GM19099 (cell line): ENCODE measurements around the gene PDGFA.

ENCODE experiments used
- POLR2A ChIP-seq: IDR thresholded peaks from 3 replicates; pipeline ENCODE4 v1.6.1; 2011; ENCODE audit warnings: low read depth; ENCODE audit not compliant: insufficient read length; ENCODE audit errors: extremely low read depth

PDGFA gene

DNA sequence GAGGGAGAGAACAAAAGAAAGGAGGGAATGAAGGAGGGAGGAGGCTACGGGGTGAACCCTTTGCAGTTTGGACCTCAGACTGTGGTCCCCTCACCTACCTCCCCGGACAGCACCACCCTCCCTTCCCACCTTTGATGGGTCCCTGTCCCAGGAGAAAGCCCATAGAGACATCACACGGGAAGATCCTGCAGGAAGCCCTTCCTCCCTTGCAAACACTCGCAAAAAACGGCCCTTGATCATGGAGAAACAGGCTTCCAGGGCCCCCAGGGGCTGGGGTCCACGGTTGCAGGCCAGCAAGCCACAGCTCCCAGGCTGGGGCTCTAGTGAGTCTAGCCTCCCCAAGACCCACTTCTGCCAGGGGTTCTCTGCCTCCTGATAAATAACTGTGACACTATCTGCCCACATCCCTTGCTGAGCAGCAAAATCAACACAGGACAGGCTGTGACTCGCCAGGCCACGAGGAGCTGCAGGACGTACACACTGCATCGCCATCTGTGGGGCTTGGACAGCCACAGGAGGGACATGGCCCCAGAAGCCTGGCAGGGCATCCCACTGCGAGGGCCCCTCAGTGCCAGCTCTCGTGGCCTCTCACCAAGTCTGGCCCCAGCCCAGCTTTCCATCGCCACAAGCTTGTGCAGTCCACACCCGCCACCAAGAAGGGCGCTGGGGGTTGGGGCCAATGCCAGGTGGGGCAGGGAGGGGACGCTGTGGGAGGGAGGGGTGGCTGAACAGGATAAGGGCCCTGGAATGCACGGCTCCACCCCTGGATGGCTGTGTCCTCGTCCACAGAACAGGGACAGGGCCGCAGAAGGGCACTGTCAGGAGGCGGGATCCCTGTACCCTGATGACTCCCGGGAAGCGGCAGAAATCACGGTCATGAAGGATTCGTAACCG, 34.2 kb downstream of the PDGFA start:
- no peak for TF ChIP-seq POLR2A

DNA sequence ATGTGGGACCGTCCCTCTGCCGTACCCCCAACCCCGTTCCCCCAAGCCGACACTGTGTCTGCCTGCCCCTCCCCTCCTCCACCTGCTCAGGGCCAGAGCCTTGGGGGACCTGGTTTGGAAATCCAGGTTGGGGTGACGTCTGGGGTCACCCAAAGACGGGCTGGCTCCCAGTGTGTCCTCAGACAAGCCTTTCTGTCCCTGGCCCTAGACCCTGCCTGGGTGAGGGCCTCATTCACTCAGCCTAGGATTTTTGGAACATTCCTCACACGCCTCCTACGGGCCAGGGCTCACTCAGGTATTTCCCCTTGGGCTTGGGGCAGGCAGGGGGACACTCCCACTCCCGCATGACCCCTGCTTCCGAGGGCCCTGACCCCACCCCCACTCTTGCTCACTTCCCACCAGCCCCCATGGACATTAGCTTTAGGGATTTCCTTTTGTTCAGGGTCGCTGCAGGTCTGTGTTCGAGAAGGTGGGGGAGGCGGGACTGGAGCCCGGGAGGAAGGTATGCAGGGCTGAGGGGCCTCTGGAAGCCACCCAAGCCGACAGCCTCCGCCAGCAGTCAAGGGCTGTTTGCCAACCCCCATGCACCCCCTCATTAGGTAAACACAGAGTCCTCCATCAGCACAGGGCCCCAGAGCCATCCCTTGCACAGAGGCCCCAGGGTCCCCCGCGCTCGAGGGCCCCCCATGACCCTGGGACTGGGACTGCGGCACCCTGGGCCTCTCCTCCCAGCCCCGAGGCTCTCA, 35.1 kb downstream of the PDGFA start:
- TF ChIP-seq POLR2A = no peak

DNA sequence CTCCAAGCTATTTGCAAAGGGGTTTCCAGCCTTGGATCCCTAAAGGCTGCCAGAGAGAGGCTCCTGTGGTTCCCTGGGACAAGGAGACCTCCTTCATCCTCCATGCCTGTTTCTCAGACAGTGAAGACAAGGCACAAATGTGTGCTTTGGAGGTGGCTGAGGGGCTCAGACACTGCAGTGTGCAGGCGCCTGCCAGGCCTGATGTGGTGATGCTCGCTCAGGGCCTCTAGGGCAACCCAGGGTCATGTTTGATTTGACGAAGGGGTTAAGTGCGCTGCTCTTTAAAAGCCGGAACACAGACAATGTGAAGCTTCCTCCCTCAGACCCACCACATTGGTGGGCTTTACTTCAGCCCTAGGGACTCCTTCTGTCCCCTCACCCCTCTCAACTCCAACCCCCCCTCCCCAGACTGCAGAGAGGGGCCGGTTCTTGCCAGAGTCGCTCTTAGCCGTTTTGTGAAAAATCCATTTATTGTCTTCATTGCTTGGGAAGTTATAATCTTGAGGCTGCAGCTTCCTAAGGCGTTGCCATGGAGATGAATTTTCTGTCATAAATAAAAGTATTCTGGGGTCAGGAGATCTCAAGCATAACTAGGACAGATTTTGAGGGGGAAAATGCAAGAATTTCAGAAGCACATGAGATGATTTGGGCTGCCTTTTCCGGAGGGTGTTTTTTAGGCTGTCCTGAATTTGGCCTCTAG, 35.8 kb downstream of the PDGFA start:
- TF ChIP-seq POLR2A = no peak

DNA sequence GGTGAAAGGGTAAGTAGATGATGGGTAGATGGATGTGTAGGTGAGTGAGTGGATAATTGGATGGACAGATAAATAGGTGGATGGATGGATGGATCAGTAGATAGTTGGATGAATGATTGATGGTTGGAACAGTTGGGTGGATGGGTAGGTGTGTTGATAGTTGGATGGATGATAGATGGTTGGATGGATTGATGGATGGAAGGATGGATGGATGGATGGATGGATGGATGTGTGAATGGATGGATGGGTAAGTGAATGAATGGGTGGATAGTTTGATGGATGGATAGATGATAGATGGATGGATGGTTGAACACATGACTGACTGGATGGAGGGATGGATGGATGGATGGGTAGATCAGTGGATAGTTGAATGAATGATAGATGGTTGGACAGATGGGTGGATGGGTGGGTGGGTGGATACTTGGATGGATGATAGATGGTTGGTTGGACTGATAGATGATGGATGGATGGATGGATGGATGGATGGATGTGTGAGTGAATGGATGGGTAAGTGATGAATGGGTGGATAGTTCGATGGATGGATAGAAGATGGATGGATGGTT, 37.0 kb downstream of the PDGFA start:
- TF ChIP-seq POLR2A = no peak

DNA sequence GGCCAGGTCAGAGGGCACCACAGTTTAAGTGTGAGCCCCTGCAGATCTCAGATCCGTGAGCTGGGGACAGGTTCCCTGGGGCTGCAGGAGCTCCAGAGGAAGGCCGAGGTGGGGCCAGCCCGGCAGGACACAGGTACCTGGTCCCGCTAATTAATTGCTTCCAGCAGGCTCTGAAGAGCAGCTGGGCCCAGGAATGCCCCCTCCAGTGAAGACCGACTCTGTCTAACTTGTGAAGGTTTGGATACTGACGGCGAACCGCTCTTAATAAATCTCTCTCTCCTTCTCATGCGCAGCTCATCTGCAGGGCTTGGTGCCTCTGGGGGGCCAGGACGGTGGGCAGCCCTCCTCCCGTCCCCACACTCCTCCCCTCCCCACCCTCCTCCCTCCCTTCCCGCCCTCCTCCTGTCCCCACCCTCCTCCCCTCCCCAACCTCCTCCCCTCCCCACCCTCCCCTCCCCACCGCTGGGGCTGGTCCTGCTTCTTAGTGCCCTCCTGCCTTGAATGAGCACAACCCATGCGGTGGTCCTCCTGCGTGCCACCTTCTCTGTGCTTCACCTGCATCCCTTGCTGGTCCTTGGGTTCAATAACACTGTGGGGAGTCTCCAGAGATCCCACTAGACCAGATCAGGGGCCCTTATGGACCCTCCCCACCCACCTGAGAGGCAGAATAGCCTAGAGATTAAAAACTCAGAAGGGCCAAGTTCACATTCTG, 38.3 kb downstream of the PDGFA start:
- TF ChIP-seq POLR2A = no peak

DNA sequence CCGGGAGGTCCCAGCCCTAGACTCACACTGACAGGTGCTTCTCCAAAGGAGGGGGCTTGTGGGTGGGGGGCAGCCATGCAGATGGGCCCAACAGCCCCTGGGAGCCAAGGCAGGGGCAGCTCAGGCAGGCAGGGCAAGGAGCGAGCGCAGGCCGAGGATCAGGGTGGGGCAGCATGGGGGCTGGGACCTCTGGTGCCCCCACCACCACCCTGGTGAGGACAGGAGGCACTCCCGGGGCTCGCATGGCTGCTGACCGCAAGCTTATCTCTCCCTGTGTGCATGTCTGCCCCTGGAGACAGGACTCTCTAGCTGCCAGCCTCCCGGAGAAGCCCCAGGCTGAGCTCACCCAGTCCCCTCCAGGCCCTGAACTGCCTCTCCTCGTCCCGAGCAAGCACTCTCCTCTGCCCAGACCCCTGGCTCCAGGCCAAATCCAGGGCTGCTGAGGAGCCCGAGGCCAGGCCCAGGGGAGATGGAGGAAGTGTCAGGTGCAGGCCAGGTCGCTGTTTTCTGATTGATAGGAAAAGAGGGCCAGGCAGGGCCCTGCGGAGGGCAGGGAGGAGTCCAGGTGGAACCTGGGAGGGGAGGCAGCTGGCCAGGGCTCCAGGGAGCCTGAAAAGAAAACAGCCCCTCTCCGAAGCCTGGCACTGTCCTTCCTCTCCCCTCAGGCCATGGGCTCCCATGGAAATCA, 39.0 kb downstream of the PDGFA start:
- no peak for TF ChIP-seq POLR2A

DNA sequence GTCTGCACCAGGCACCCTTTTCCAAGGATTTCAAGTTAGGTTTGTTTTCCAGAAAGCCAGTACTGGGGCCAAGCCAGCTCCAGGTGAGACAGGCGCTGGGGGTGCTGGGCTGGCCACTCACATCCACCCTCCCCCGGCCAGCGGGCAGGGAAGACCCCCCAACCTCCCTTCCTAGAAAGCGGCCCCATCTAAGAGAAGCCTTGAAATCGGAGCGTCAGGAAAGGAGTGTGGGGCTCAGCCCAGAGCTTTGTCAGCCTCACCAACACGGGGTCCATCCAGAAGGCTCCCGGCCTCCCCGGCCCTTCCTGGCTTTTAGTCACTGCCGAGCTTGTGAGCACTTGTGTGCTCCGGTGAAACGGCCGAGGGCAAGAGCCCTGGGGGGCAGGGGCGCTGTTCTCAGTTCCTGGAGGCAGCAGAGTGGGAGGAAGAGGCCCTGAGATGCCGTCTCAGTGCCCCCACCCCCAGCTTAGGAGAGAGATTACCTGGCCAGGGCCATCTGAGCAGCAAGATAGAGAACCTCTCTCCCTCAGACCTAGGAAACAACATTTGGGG, 39.6 kb downstream of the PDGFA start:
- no peak for TF ChIP-seq POLR2A

DNA sequence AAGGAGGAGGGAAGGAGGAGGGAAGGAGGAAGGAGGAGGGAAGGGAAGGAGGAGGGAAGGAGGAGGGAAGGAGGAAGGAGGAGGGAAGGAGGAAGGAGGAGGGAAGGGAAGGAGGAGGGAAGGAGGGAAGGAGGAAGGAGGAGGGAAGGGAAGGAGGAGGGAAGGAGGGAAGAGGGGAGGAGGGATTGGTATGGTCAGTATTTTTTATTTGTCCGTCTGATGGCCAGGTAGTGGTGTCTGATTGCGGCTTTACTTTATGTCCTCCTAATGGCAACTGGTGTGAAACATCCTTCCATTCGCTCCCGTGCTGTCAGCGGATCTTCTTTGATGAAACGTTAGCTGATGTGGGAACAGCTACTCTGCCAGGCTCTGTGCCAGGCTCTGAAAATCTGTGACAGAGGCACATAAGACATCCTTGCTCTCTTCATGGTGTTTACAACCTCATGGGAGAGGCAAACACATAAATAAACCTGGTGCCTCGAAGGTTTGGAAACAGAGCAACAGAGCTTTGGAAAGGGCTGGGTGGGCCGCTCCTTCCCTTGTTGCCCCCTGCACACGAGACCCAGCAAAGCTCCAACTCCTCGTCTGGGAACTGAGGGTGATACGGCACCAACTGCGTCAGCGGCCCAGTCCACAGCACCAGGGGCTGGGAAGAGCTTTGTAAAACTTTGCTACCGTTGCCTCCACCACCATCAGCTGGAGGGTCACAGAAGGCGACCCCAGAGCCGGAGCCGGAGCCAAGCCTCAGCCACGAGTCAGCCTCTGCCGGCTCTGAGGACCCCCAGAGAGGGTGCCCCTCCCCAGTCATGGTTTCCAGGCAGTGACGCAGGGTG, 40.3 kb downstream of the PDGFA start:
- no peak for TF ChIP-seq POLR2A

DNA sequence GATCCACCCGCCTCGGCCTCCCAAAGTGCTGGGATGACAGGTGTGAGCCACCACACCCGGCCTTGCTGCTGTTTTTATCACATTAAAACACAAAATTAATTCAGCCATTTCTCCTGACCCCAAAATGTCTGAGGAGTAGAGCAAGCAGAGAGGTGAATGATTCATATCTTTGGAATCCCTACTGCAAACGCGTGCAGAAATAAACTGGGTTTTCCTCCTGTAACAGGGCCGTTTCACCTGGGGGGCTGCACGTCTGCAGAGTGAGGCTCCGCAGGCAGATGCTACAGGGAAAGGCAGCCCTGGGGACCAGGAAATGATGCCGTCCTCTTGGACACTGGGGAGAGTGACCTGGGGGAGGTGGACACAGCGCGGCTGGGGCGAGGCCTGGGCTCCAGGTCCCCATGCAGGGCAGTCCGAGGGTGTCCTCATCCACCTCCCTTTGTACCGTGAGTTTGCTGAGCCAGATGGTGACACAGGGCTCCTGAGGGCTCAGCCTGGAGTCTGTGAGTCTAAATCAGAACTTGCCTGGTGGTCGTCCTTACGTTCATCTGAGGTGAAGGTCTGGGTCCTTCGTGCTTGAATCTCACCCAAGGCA, 41.9 kb downstream of the PDGFA start:
- TF ChIP-seq POLR2A = no peak

DNA sequence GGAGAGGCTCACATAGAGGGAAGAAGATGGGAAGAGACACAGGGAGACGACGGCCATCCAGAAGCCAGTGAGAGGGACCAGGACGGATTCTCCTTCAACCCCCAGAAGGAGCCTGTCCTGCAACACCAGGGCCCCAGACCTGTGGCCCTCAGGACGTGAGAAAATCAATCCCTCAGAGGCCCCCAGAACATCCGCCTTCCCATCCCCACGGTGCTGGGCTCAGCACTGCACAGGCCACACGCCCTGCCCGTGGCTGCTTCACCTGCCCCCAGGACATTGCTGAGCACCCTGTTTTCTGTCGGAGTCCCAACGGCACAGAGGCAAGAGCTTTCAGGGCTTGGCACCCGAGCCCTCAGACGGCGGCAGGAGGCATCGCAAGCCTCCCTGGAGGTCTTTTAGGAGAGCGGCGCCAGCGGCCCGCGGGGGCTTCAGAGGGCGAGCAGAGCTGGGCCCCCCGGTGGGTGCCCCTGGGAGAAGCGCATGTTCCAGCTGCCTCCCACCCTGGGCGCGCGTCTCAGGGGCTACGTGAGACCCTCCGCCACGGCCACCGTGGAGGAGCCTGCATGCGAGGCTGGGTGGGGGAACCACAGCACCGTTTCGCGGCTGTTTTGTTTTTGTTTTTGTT, 42.8 kb downstream of the PDGFA start:
- TF ChIP-seq POLR2A = no peak

DNA sequence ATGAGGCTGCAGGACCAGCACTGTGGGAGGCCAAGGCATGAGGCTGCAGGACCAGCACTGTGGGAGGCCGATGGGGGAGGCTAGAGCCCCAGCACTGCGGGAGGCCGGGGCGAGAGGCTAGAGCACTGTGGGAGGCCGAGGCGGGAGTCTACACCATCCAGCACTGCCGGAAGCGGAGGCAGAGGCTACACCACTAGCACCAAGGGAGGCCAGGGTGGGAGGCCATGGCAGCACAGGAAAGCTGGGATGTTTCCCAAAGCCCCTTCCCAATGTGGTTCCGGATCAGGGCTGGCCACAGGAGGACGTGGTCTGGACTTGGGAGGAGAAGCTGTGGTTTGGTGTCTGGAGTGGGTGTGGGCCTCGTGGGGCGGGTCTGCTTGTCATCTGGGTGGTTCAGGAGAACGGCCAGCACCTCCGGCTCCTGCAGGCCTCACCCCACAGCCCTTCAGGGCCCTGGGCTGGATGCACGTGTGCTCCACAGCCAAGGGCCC, 43.6 kb downstream of the PDGFA start:
- TF ChIP-seq POLR2A = no peak

DNA sequence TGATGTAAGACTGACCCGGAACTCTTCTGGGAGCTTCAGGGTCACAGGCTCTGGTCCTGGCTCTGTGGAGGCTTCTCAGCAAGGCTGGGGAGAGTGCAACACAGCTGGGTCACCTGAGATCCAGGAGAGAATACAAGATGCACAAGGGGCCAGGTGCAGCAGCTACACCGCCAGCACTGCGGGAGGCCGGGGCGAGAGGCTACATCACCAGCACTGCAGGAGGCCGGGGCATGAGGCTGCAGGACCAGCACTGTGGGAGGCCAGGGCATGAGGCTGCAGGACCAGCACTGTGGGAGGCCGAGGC, 44.3 kb downstream of the PDGFA start:
- TF ChIP-seq POLR2A = no peak
